ENCODE measurements around the gene JMJD7. TPM values are rescaled to one million over a fixed set of nuclear protein-coding genes. Genes with fewer than 3 reads are reported as not detected.

The JMJD7 gene
- total RNA-seq, 2 donors from 2014 or later, result 7.8 to 11.8 TPM

DNA sequence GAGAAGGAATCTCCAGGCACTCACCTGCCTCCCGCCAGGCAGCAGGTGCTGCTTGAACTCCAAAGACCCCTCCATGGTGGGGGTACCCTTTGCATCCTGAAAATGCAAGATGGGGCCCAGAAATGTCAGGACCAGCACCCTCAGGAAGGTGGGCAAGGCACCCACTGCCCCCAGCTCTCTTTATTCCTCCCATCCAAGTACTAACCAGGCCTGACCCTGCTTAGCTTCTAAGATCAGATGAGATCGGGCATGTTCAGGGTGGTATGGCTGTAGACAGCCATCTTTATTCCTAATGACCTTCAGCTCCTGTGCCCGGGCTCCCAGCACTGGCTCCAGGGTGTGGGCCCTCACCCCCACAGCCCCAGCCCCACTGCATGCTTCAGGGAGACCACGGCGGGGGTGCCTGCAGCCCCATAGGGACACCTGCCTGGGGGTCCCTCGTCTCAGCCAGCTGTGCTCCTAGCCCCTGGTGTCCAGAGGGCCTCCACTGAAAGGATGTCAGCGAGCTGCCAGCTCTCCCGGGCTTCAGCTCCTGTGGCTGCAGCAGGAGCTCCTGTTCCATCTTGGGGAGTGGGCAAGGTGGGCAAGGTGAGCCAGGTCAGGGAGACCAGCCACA, 24.0 kb downstream of the JMJD7 start:
- DNase-seq, result no peak
- intact Hi-C loops (cut with DNase I), result no loop called here
- peaks cover 3% of the 10 kb centered on the region for H3K36me3 ChIP-seq
- H3K4me1 ChIP-seq, result no peaks in the 10 kb centered on the region
- no peak overlapping the region for H3K9ac ChIP-seq (ENCODE audit: low read depth in 2 of 2, low read length in 2 of 2)
- no peaks in the 10 kb centered on the region for H3K27me3 ChIP-seq
- TF ChIP-seq, protein P1, sequence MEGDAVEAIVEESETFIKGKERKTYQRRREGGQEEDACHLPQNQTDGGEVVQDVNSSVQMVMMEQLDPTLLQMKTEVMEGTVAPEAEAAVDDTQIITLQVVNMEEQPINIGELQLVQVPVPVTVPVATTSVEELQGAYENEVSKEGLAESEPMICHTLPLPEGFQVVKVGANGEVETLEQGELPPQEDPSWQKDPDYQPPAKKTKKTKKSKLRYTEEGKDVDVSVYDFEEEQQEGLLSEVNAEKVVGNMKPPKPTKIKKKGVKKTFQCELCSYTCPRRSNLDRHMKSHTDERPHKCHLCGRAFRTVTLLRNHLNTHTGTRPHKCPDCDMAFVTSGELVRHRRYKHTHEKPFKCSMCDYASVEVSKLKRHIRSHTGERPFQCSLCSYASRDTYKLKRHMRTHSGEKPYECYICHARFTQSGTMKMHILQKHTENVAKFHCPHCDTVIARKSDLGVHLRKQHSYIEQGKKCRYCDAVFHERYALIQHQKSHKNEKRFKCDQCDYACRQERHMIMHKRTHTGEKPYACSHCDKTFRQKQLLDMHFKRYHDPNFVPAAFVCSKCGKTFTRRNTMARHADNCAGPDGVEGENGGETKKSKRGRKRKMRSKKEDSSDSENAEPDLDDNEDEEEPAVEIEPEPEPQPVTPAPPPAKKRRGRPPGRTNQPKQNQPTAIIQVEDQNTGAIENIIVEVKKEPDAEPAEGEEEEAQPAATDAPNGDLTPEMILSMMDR (IDR thresholded peaks at IDR 0.05), result no peak
- no peak overlapping the region for H3K4me3 ChIP-seq
- no peaks in the 10 kb centered on the region for H3K9me3 ChIP-seq
- H3K27ac ChIP-seq, result no peak overlapping the region

DNA sequence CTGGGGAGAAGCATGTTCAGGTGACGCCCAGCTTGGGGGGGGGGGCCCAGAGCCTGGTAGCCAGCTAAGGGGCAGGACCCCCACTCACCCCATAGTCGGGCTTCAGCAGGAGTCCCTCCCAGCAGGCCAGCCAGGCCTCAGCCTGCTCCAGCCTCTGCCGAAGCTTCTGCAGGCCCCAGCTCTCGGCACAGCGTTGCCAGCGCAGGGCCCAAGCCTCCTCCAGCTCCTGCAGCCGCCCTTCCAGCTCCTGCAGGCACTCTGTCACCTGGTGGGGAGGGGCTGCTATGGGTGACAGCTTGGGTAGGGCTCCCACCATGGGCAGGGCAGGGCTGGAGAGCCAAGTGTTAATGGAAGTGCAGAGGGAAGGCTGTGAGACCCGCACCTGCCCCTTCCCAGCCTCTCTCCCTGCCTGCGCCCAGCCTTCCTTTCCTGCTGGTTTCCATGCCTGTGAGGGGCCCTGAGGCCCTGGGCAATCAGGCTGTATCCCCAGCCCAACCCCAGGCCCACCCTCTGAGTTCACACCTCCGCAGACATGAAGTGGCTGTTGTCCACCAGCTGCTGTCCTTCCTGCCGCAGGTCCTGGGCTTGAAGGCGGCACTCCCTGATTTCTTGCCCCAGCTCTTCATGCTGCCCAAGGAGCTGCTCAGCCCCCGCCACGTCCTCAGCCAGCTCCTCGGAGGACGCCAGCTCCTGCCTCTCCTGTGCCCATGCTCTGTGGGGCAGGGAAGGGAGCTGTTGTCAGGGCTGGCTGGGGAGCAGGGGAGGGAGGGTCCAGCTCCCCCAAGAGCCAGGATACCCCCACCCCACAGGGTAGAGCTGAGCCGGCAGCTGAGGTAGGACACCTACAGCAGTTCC, 25.1 kb downstream of the JMJD7 start:
- Histone ChIP-seq H3K9ac (ENCODE audit: low read depth in 2 of 2, low read length in 2 of 2) (no peak overlapping the region), H3K27me3 (no peaks in the 10 kb centered on the region), H3K4me1 (no peaks in the 10 kb centered on the region), H3K36me3 (no peaks in the 10 kb centered on the region), H3K27ac (no peak overlapping the region), H3K9me3 (no peaks in the 10 kb centered on the region), H3K4me3 (no peak overlapping the region)
- DNase-seq, result no peak
- TF ChIP-seq, protein P1 (IDR thresholded peaks at IDR 0.05), result no peak
- intact Hi-C loops (cut with DNase I), result no loop called here

DNA sequence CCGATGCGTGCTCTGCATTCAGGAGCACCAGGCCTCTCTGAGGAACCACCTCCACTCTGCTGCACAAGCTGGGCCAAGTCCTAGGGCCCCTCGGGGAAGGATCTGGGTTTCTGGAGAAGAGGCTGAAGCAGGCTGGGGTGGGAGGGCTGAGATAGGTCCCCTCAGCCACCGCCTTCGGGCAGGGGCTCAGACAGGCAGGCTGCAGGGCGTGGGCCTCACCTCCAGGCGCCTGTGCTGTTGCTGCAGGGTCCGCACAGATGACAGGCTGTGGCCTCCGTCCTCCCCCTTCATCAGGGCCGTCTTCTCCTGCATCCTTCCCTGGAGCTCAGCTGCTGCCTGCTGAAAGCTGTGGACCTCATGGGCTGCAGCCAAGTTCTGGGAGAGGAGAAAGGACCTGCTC, 25.9 kb downstream of the JMJD7 start:
- TF ChIP-seq, protein P1 (IDR thresholded peaks at IDR 0.05), result no peak
- H3K9ac ChIP-seq (ENCODE audit: low read depth in 2 of 2, low read length in 2 of 2), result no peak overlapping the region
- no peak overlapping the region for H3K27ac ChIP-seq
- DNase-seq, result no peak
- H3K4me1 ChIP-seq, result no peaks in the 10 kb centered on the region
- no peak overlapping the region for H3K4me3 ChIP-seq
- intact Hi-C loops (cut with DNase I), result no loop called here
- no peaks in the 10 kb centered on the region for H3K9me3 ChIP-seq
- H3K36me3 ChIP-seq, result no peaks in the 10 kb centered on the region
- no peaks in the 10 kb centered on the region for H3K27me3 ChIP-seq

DNA sequence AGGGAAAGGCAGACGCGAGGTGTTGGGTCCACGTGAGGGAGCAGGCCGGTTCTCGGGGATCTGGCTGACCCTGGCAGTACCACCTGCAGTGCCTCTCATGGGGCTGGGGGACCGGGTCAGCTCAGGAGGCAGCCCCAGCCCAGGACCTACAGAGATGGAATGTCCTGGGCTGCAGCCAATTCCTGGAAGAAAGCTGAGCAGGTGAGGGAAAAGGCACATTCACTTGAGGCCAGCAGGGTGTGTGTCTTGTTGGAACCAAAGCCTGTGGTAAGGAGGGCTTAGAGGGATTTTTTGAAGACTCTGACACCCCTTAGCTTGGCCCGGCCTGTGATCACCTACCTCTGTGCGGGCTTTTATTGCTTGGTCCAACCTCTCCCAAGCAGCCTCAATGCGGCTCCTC, 26.6 kb downstream of the JMJD7 start:
- DNase-seq, result no peak
- Histone ChIP-seq H3K9ac (ENCODE audit: low read depth in 2 of 2, low read length in 2 of 2) (no peak overlapping the region), H3K27me3 (no peaks in the 10 kb centered on the region), H3K9me3 (no peaks in the 10 kb centered on the region), H3K4me3 (no peak overlapping the region), H3K36me3 (no peaks in the 10 kb centered on the region), H3K4me1 (no peaks in the 10 kb centered on the region), H3K27ac (no peak overlapping the region)
- intact Hi-C loops (cut with DNase I), result no loop called here
- TF ChIP-seq, protein P1 (IDR thresholded peaks at IDR 0.05), result no peak

DNA sequence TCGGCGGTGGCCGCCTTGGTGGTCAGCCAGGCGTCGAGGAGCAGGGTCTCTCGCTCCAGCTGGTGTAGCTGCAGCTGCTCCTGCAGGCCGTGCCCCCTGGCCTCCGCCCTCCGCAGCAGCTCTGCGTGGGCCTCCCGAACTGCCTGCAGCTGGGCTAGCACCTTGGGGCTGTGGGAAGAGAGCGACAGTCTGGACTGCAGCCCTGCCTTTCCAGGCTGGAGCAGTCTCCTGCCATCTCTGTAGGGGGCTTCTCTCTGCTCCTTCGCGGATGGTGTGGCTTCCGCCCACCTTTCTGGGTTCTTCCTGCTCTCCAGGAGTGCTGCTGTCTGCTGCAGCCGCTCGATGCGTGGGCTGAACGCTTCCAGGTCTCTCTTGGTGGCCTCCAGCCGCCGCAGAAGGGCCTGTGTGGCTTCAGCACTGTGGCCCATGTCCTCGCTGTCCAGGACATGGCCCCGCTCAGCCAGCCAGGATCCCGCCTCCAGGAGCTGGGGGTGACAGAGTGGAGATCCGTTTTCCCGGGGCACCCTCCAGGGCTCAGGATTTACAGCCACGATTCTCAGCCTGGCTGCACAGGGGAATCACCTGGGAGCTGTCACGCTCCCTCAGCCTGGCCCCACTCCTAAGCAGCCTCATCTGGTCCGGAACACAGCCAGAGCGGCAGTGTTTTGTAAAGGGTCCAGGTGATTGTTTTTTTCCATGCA, 27.5 kb downstream of the JMJD7 start:
- Histone ChIP-seq H3K36me3 (no peaks in the 10 kb centered on the region), H3K27ac (no peak overlapping the region), H3K27me3 (no peaks in the 10 kb centered on the region), H3K9ac (ENCODE audit: low read depth in 2 of 2, low read length in 2 of 2) (no peak overlapping the region), H3K9me3 (no peaks in the 10 kb centered on the region), H3K4me1 (no peaks in the 10 kb centered on the region), H3K4me3 (no peak overlapping the region)
- intact Hi-C loops (cut with DNase I), result no loop called here
- DNase-seq, result no peak
- TF ChIP-seq, protein P1 (IDR thresholded peaks at IDR 0.05), result no peak
